HUES6 (cell line): ENCODE data around the gene DMD.

Source experiments
- H3K27ac ChIP-seq: 2 replicates; pipeline ENCODE4 v1.7.0; 2013; ENCODE audit warnings: low read depth, mild to moderate bottlenecking, low read length, inconsistent platforms
- H3K27me3 ChIP-seq: 2 replicates; pipeline ENCODE4 v1.6.1; 2013; ENCODE audit warnings: low read length; ENCODE audit not compliant: control insufficient read depth, insufficient read depth
- H3K36me3 ChIP-seq: 2 replicates; pipeline ENCODE4 v1.6.1; 2013; ENCODE audit warnings: low read length; ENCODE audit not compliant: control insufficient read depth, insufficient read depth
- H3K4me1 ChIP-seq: 2 replicates; pipeline ENCODE4 v1.6.1; 2013; ENCODE audit warnings: low read length; ENCODE audit not compliant: control insufficient read depth, insufficient read depth
- H3K4me3 ChIP-seq: 2 replicates; pipeline ENCODE4 v1.5.1; 2013; ENCODE audit warnings: low read depth, low read length
- H3K9ac ChIP-seq: one replicate; pipeline ENCODE4 v1.6.1; 2013; ENCODE audit warnings: mild to moderate bottlenecking, low read length
- H3K9me3 ChIP-seq: 2 replicates; pipeline ENCODE4 v1.6.1; 2013; ENCODE audit warnings: low read depth, low read length; ENCODE audit not compliant: control insufficient read depth, insufficient read depth

The DMD gene

GRCh38 chrX:32687379-32687778 lies 524.0 kb downstream of the DMD start:
- H3K27me3 ChIP-seq: no peaks in the 10 kb centered on the region; the same call in 1 of the 2 replicates
- H3K9me3 ChIP-seq: no peaks in the 10 kb centered on the region
- H3K36me3 ChIP-seq: no peaks in the 10 kb centered on the region
- no peak overlapping the region for H3K27ac ChIP-seq
- H3K9ac ChIP-seq: no peak overlapping the region
- no peak overlapping the region for H3K4me3 ChIP-seq
- H3K4me1 ChIP-seq: no peaks in the 10 kb centered on the region

- H3K27me3 ChIP-seq: no peaks in the 10 kb centered on the region; the same call in 1 of the 2 replicates
Measured at GRCh38 chrX:32678487-32678886, 532.9 kb downstream of the DMD start.

GRCh38 chrX:32673193-32673592 lies 538.2 kb downstream of the DMD start:
- Histone ChIP-seq H3K27ac (no peak overlapping the region), H3K4me3 (no peak overlapping the region), H3K9ac (no peak overlapping the region), H3K9me3 (no peaks in the 10 kb centered on the region), H3K27me3 (no peaks in the 10 kb centered on the region; the same call in 1 of the 2 replicates), H3K4me1 (peaks cover 14% of the 10 kb centered on the region; the same call in 1 of the 2 replicates), H3K36me3 (no peaks in the 10 kb centered on the region)

More at GRCh38 chrX:32678487-32678886, 532.9 kb downstream of the DMD start:
- peaks cover under 1% of the 10 kb centered on the region; the same call in 1 of the 2 replicates for H3K4me1 ChIP-seq
- no peak overlapping the region for H3K4me3 ChIP-seq
- H3K9me3 ChIP-seq: no peaks in the 10 kb centered on the region
- H3K9ac ChIP-seq: no peak overlapping the region
- H3K36me3 ChIP-seq: no peaks in the 10 kb centered on the region
- no peak overlapping the region for H3K27ac ChIP-seq

- no peak overlapping the region for H3K9ac ChIP-seq
Measured at GRCh38 chrX:32662516-32662915, 548.8 kb downstream of the DMD start.

GRCh38 chrX:32644476-32645245 lies 566.7 kb downstream of the DMD start:
- H3K27ac ChIP-seq: no peak overlapping the region
- H3K4me1 ChIP-seq: peaks cover 14% of the 10 kb centered on the region
- H3K4me3 ChIP-seq: no peak overlapping the region
- H3K9me3 ChIP-seq: no peaks in the 10 kb centered on the region
- no peak overlapping the region for H3K9ac ChIP-seq
- peaks cover 3% of the 10 kb centered on the region; the same call in 1 of the 2 replicates for H3K36me3 ChIP-seq
- H3K27me3 ChIP-seq: no peaks in the 10 kb centered on the region

More at GRCh38 chrX:32662516-32662915, 548.8 kb downstream of the DMD start:
- H3K9me3 ChIP-seq: no peaks in the 10 kb centered on the region
- H3K27me3 ChIP-seq: no peaks in the 10 kb centered on the region; the same call in 1 of the 2 replicates
- H3K36me3 ChIP-seq: no peaks in the 10 kb centered on the region
- no peak overlapping the region for H3K27ac ChIP-seq
- H3K4me3 ChIP-seq: no peak overlapping the region
- H3K4me1 ChIP-seq: no peaks in the 10 kb centered on the region

GRCh38 chrX:32642283-32642682 lies 569.1 kb downstream of the DMD start:
- Histone ChIP-seq H3K4me3 (no peak overlapping the region), H3K27me3 (no peaks in the 10 kb centered on the region; the same call in 1 of the 2 replicates), H3K36me3 (peaks cover 3% of the 10 kb centered on the region; the same call in 1 of the 2 replicates), H3K4me1 (peaks cover 14% of the 10 kb centered on the region), H3K27ac (no peak overlapping the region), H3K9me3 (no peaks in the 10 kb centered on the region), H3K9ac (no peak overlapping the region)

GRCh38 chrX:32618154-32618553 lies 593.2 kb downstream of the DMD start:
- H3K27me3 ChIP-seq: no peaks in the 10 kb centered on the region; the same call in 1 of the 2 replicates

GRCh38 chrX:32614707-32615106 lies 596.6 kb downstream of the DMD start:
- H3K4me3 ChIP-seq: no peak overlapping the region
- H3K9ac ChIP-seq: no peak overlapping the region
- H3K9me3 ChIP-seq: 0 out of 2 replicates have a peak, but pooled peaks cover 5% of the 10 kb centered on the region
- no peaks in the 10 kb centered on the region for H3K27me3 ChIP-seq
- H3K36me3 ChIP-seq: no peaks in the 10 kb centered on the region; the same call in 1 of the 2 replicates
- peaks cover 3% of the 10 kb centered on the region; the same call in 1 of the 2 replicates for H3K4me1 ChIP-seq
- H3K27ac ChIP-seq: no peak overlapping the region

More at GRCh38 chrX:32618154-32618553, 593.2 kb downstream of the DMD start:
- H3K4me1 ChIP-seq: no peaks in the 10 kb centered on the region
- no peaks in the 10 kb centered on the region for H3K36me3 ChIP-seq
- no peak overlapping the region for H3K9ac ChIP-seq
- H3K4me3 ChIP-seq: no peak overlapping the region
- H3K27ac ChIP-seq: no peak overlapping the region
- 0 out of 2 replicates have a peak, but pooled peaks cover 5% of the 10 kb centered on the region for H3K9me3 ChIP-seq

- Histone ChIP-seq H3K9me3 (no peaks in the 10 kb centered on the region), H3K9ac (no peak overlapping the region), H3K36me3 (no peaks in the 10 kb centered on the region; the same call in 1 of the 2 replicates), H3K27me3 (no peaks in the 10 kb centered on the region; the same call in 1 of the 2 replicates), H3K4me3 (no peak overlapping the region), H3K27ac (no peak overlapping the region), H3K4me1 (no peaks in the 10 kb centered on the region)
Measured at GRCh38 chrX:32599156-32599555, 612.2 kb downstream of the DMD start.

GRCh38 chrX:32598707-32599106 lies 612.6 kb downstream of the DMD start:
- Histone ChIP-seq H3K36me3 (no peaks in the 10 kb centered on the region; the same call in 1 of the 2 replicates), H3K4me1 (no peaks in the 10 kb centered on the region), H3K4me3 (no peak overlapping the region), H3K27me3 (no peaks in the 10 kb centered on the region; the same call in 1 of the 2 replicates), H3K9me3 (no peaks in the 10 kb centered on the region), H3K9ac (no peak overlapping the region), H3K27ac (no peak overlapping the region)

- Histone ChIP-seq H3K36me3 (no peaks in the 10 kb centered on the region; the same call in 1 of the 2 replicates), H3K9ac (no peak overlapping the region), H3K27ac (no peak overlapping the region), H3K9me3 (peaks cover under 1% of the 10 kb centered on the region; the same call in 1 of the 2 replicates), H3K27me3 (no peaks in the 10 kb centered on the region; the same call in 1 of the 2 replicates), H3K4me3 (no peak overlapping the region), H3K4me1 (no peaks in the 10 kb centered on the region)
Measured at GRCh38 chrX:32597777-32598176, 613.6 kb downstream of the DMD start.
